Ovary (tissue), 9 donors: Measurements from ENCODE around the gene ZNF385D. TPM values are rescaled to one million over a fixed set of nuclear protein-coding genes. Genes with fewer than 3 reads are reported as not detected.

Source experiments
- DNase-seq, 5 donors: peaks; one replicate each; pipeline ENCODE4 v3.0.0-alpha.2; 2019 to 2020
- H3K27ac ChIP-seq, 2 donors: fragments of 200-600 bp; one replicate each; pipeline versions ENCODE4 v1.5.1 to v1.8.0; 2019 to 2022
- H3K27me3 ChIP-seq: fragments of 200-600 bp; one replicate; pipeline ENCODE4 v1.8.0; 2022
- H3K36me3 ChIP-seq: fragments of 200-600 bp; sonication (generic); one replicate; pipeline ENCODE4 v1.5.1; 2019
- H3K4me1 ChIP-seq: one replicate; pipeline ENCODE4 v1.8.1; 2013; ENCODE audit warnings: mild to moderate bottlenecking, moderate library complexity; ENCODE audit not compliant: insufficient read depth
- H3K4me3 ChIP-seq: fragments of 200-600 bp; sonication (generic); one replicate; pipeline ENCODE4 v1.5.1; 2017
- H3K9me3 ChIP-seq, 2 donors: fragments of 200-600 bp in 1 of 2; sonication (generic) in 1 of 2; one replicate each; pipeline versions ENCODE4 v1.5.1 to v1.8.1; 2013 to 2019; ENCODE audit warnings: mild to moderate bottlenecking in 1 of 2, moderate library complexity in 1 of 2
- EP300 ChIP-seq: sonication (generic); formaldehyde crosslinking; IDR thresholded peaks from one replicate; pipeline ENCODE4 v1.6.1; 2017; ENCODE audit warnings: antibody characterized with exemption
- POLR2A ChIP-seq: fragments of 450-650 bp; IDR thresholded peaks from one replicate; pipeline ENCODE4 v1.6.1; 2017; ENCODE audit warnings: antibody characterized with exemption, mild to moderate bottlenecking, moderate library complexity
- WGBS, 3 donors: extraction: QIAGEN DNeasy Blood & Tissue Kit in 1 of 3; methylation state at CpG; one replicate each; pipeline versions ENCODE4 v1.1.5 to v1.1.7; 2013 to 2017; 5-methylcytosine and 5-hydroxymethylcytosine counted together
- intact Hi-C, 4 donors: fragments of 100-400 bp; cut with DNase I; formaldehyde crosslinking; loops; one replicate each; pipeline versions ENCODE4 v1.11.0 to v1.15.1; 2022 to 2023
- polyA plus RNA-seq, 2 donors: library from polyadenylated mRNA; stranded (reverse); fragments of 200-250 nt in 1 of 2; fragments of 350-450 nt in 1 of 2; fragmentation: Illumina TruSeq in 1 of 2; extraction: RNeasy Lipid Tissue Mini Kit (QIAGEN cat#74804) in 1 of 2; gene quantifications; one replicate each; pipeline ENCODE4 v1.2.3, GENCODE V29; 2013 to 2014
- total RNA-seq, 7 donors: library from RNA; depleted of rRNA in 2 of 7; stranded (reverse); fragments of >200 nt in 2 of 7; fragmentation: NEBNext Ultra II Directional in 3 of 7; extraction: Animal tissue kit (Norgen Biotek cat#: 25700) in 3 of 7; gene quantifications; one replicate each; pipeline versions ENCODE4 v1.1.0 to v1.2.4, GENCODE V29; 2016 to 2023
- TF ChIP-seq, protein P1 (sequence below), 3 donors: fragments of 450-650 bp in 2 of 3; fragments of 200-600 bp in 1 of 3; IDR thresholded peaks; one replicate each; pipeline versions ENCODE4 v1.5.1 to v1.8.0; 2016 to 2022; ENCODE audit warnings: antibody characterized with exemption in 3 of 3, mild to moderate bottlenecking in 1 of 3
- donor health status: DM: no; HTN: no; CAD: no; lungs with moderate emphysema.
- donor health status: DM: no; HTN: no; CAD: no.
- donor health status: Bipolar disorder and iron deficiency.
- donor health status: DM: yes; HTN: yes; CAD: no.
- donor health status: DM: no; HTN: no; CAD: no.
- donor health status: DM: yes; HTN: yes; CAD: no.

The ZNF385D gene
- total and polyA plus RNA-seq, 9 donors = 0.33 to 9.3 (median 2.6) TPM

DNA sequence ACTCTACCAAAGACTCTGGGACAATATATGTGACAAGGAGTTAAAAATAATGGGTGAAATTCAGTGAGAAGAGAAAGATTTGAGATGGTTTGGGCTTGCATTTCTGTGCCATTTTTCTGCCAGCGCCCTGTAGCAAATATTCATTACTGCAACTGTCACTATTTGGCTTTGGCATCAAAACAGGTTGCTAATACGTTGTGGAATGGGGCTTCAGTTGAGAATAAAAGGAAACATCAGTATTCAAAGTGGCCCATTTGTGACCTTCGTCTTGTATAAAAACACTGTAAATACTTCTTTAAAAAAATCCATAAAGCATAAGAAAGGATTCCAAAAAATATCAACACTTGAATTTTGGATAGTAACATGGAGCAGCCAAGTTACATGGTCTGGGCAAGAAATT is 309.2 kb downstream of the ZNF385D start:
- Histone ChIP-seq H3K4me1 (peaks cover 1% of the 10 kb centered on the region), H3K27me3 (no peaks in the 10 kb centered on the region), H3K27ac (no peak overlapping the region), H3K36me3 (no peaks in the 10 kb centered on the region), H3K4me3 (no peak overlapping the region), H3K9me3 (no peaks in the 10 kb centered on the region)
- DNase-seq = no peak
- intact Hi-C loops = no loop called here
- WGBS, 3 donors = 84 to 90% (median 86%) methylated on average over 3 of the region's 3 CpGs
- TF ChIP-seq POLR2A (no peak), EP300 (no peak)
- TF ChIP-seq, protein P1, sequence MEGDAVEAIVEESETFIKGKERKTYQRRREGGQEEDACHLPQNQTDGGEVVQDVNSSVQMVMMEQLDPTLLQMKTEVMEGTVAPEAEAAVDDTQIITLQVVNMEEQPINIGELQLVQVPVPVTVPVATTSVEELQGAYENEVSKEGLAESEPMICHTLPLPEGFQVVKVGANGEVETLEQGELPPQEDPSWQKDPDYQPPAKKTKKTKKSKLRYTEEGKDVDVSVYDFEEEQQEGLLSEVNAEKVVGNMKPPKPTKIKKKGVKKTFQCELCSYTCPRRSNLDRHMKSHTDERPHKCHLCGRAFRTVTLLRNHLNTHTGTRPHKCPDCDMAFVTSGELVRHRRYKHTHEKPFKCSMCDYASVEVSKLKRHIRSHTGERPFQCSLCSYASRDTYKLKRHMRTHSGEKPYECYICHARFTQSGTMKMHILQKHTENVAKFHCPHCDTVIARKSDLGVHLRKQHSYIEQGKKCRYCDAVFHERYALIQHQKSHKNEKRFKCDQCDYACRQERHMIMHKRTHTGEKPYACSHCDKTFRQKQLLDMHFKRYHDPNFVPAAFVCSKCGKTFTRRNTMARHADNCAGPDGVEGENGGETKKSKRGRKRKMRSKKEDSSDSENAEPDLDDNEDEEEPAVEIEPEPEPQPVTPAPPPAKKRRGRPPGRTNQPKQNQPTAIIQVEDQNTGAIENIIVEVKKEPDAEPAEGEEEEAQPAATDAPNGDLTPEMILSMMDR (IDR thresholded peaks at IDR 0.05) = no peak

DNA sequence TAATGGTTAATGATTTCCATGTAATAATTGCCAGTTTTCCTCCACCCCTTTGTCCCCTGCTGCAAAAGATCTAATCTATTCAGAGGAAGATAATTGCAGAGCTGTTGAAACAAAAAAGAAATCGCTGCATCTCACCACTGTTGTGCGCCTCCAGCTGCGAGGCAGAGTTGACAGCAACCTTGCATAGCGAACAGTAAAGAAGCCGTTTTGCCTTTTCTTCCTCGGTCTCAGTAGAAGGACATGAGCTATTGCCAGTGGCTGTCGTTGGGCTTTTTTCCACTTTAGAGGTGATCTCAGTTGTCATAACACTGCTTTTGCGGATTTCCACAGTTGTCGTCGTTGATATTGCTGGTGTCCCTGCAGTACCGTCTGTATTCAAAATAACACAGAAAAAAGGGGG is 314.2 kb downstream of the ZNF385D start:
- Histone ChIP-seq H3K27me3 (no peaks in the 10 kb centered on the region), H3K27ac (no peak overlapping the region), H3K4me1 (no peaks in the 10 kb centered on the region), H3K36me3 (no peaks in the 10 kb centered on the region), H3K4me3 (no peak overlapping the region), H3K9me3 (no peaks in the 10 kb centered on the region)
- DNase-seq = no peak
- intact Hi-C loops = no loop called here
- WGBS, 3 donors = 87 to 91% (median 88%) methylated on average over 11 of the region's 11 CpGs
- TF ChIP-seq POLR2A (no peak), EP300 (no peak)
- TF ChIP-seq, protein P1 (IDR thresholded peaks at IDR 0.05) = no peak

DNA sequence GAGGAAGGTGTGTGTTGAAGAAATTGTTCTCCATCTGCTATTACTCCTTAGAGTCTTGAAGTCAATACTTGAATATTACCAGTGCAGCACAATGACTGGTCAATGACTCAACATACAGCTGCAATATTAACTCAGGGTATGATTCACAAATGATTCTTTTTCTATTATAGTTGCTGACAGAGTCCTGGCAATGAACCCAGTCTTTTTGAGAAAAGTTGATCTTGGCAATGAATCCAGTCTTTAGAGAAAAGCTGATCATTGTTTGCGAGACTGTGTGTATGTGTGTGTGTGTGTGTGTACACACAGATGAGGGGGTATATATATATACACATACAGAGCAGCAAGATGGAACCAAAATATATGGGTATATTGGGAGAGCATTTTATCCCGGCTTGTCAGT is 315.1 kb downstream of the ZNF385D start:
- H3K27me3 ChIP-seq = no peaks in the 10 kb centered on the region
- no peaks in the 10 kb centered on the region for H3K9me3 ChIP-seq
- intact Hi-C loops = no loop called here
- no peak overlapping the region for H3K4me3 ChIP-seq
- no peak overlapping the region for H3K27ac ChIP-seq
- TF ChIP-seq POLR2A (no peak), EP300 (no peak)
- TF ChIP-seq, protein P1 (IDR thresholded peaks at IDR 0.05) = no peak
- no peaks in the 10 kb centered on the region for H3K36me3 ChIP-seq
- no peaks in the 10 kb centered on the region for H3K4me1 ChIP-seq
- no peak for DNase-seq
- WGBS, 3 donors = 83 to 90% (median 87%) methylated on average over 2 of the region's 2 CpGs

DNA sequence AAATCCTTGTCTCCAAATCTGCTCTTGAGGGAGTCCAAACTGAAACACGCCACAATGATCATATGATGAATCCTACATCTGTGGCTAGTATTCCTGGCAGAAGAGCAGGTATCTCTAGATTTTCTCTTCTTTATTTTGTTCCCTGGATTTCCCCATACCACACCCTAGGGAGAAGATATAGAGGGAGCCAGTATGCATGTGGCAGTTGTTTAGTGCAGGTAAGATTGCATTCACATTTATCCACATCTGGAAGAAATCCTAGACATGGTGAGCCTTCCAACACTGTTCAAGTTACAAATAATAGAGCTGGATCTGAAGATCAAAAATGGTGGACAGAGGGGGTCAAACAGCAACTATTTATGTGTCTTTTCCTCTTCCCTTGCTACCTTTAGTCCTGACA is 316.7 kb downstream of the ZNF385D start:
- Histone ChIP-seq H3K4me1 (no peaks in the 10 kb centered on the region), H3K36me3 (no peaks in the 10 kb centered on the region), H3K27ac (no peak overlapping the region), H3K9me3 (no peaks in the 10 kb centered on the region), H3K27me3 (no peaks in the 10 kb centered on the region), H3K4me3 (no peak overlapping the region)
- intact Hi-C loops = no loop called here
- 78 to 96% (median 90%) methylated on average over 1 of the region's 1 CpG for WGBS, 3 donors
- DNase-seq = no peak
- TF ChIP-seq EP300 (no peak), POLR2A (no peak)
- TF ChIP-seq, protein P1 (IDR thresholded peaks at IDR 0.05) = no peak

DNA sequence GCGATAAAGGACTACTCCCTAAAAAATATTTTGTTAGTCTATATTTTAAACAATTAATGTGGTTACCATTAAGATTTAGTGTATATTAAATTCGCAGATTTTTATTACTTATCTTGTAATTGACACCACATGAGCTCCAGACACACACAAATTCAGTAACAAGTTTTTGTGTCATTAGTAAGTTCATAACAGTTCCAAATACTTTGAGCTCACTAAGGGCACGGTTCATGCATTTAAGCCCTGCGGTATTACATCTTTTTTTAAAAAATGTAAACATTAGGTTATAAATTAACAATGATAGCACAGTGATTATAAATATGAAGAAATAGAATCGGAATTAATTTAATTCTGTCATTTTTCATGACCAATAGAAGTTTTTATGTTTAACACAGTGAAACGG is 317.3 kb downstream of the ZNF385D start:
- Histone ChIP-seq H3K9me3 (no peaks in the 10 kb centered on the region), H3K4me1 (no peaks in the 10 kb centered on the region), H3K36me3 (no peaks in the 10 kb centered on the region), H3K27ac (no peak overlapping the region), H3K4me3 (no peak overlapping the region), H3K27me3 (no peaks in the 10 kb centered on the region)
- WGBS, 3 donors = 41 to 60% (median 46%) methylated on average over 6 of the region's 6 CpGs
- intact Hi-C loops = no loop called here
- TF ChIP-seq, protein P1 (IDR thresholded peaks at IDR 0.05) = no peak
- TF ChIP-seq EP300 (no peak), POLR2A (no peak)
- DNase-seq = no peak
